Measurements from ENCODE around the gene SCARB1.
"Not testable (repeated sequence)": the region's sequence is repeated elsewhere in the genome, so short reads cannot be mapped to it uniquely, and the experiment has no call there.

SCARB1 gene

GRCh38 chr12:124884587-124885438 lies 21.1 kb upstream of the SCARB1 start:
- no peak overlapping the region for H2AFZ ChIP-seq (ENCODE audit: low read length)
- no peak overlapping the region; the same call in 1 of the 2 replicates for H3K9ac ChIP-seq (ENCODE audit: low read length)
- peak overlapping the region; percentile 59 for H3K4me2 ChIP-seq (ENCODE audit: low read length)
- TF ChIP-seq EZH2 (IDR thresholded peaks at IDR 0.05; ENCODE audit: borderline replicate concordance, low read length) (no peak), CTCF (IDR thresholded peaks at IDR 0.05; ENCODE audit: low read length) (no peak)
- no peaks in the 10 kb centered on the region for H3F3A ChIP-seq (ENCODE audit: insufficient read depth, low read length)
- H3K27ac ChIP-seq (ENCODE audit: low read depth, low read length, poor library complexity, severe bottlenecking): peak overlapping the region; percentile 63
- H3K9me2 ChIP-seq (ENCODE audit: low read depth, low read length): no peaks in the 10 kb centered on the region
- H3K9me3 ChIP-seq (ENCODE audit: low read length): no peaks in the 10 kb centered on the region
- H3K4me3 ChIP-seq (ENCODE audit: low read depth, low read length, poor library complexity, severe bottlenecking): peak overlapping the region; percentile 14
- H3K4me1 ChIP-seq (ENCODE audit: insufficient read depth, low read length, severe bottlenecking): peaks cover 22% of the 10 kb centered on the region
- no peaks in the 10 kb centered on the region for H4K20me1 ChIP-seq (ENCODE audit: insufficient read depth, low read length)
- H3K79me2 ChIP-seq (ENCODE audit: insufficient read depth, low read length): no peaks in the 10 kb centered on the region
- H3K36me3 ChIP-seq (ENCODE audit: insufficient read depth, low read length): no peaks in the 10 kb centered on the region; the same call in 1 of the 2 replicates
- H3K27me3 ChIP-seq (ENCODE audit: insufficient read depth, low read length): peaks cover 5% of the 10 kb centered on the region; the same call in 1 of the 2 replicates

- no peaks in the 10 kb centered on the region for H3K36me3 ChIP-seq (ENCODE audit: insufficient read depth, low read length)
- no peak overlapping the region for H3K9ac ChIP-seq (ENCODE audit: low read length)
- H3K9me3 ChIP-seq (ENCODE audit: low read length): no peaks in the 10 kb centered on the region
- H3K4me1 ChIP-seq (ENCODE audit: insufficient read depth, low read length, severe bottlenecking): peaks cover 22% of the 10 kb centered on the region
- H4K20me1 ChIP-seq (ENCODE audit: insufficient read depth, low read length): no peaks in the 10 kb centered on the region
- TF ChIP-seq CTCF (IDR thresholded peaks at IDR 0.05; ENCODE audit: low read length) (no peak), EZH2 (IDR thresholded peaks at IDR 0.05; ENCODE audit: borderline replicate concordance, low read length) (no peak)
- peaks cover 5% of the 10 kb centered on the region; the same call in 1 of the 2 replicates for H3K27me3 ChIP-seq (ENCODE audit: insufficient read depth, low read length)
- no peak overlapping the region for H2AFZ ChIP-seq (ENCODE audit: low read length)
- no peaks in the 10 kb centered on the region for H3K79me2 ChIP-seq (ENCODE audit: insufficient read depth, low read length)
- no peaks in the 10 kb centered on the region for H3K9me2 ChIP-seq (ENCODE audit: low read depth, low read length)
- H3K4me2 ChIP-seq (ENCODE audit: low read length): no peak overlapping the region
- no peak overlapping the region for H3K4me3 ChIP-seq (ENCODE audit: low read depth, low read length, poor library complexity, severe bottlenecking)
- no peak overlapping the region for H3K27ac ChIP-seq (ENCODE audit: low read depth, low read length, poor library complexity, severe bottlenecking)
- no peaks in the 10 kb centered on the region for H3F3A ChIP-seq (ENCODE audit: insufficient read depth, low read length)
Observed at GRCh38 chr12:124883263-124884130, 19.8 kb upstream of the SCARB1 start.

- H3K27me3 ChIP-seq (ENCODE audit: insufficient read depth, low read length): peaks cover 8% of the 10 kb centered on the region
- no peak overlapping the region for H3K4me2 ChIP-seq (ENCODE audit: low read length)
- no peak overlapping the region for H3K9ac ChIP-seq (ENCODE audit: low read length)
- no peak overlapping the region for H3K27ac ChIP-seq (ENCODE audit: low read depth, low read length, poor library complexity, severe bottlenecking)
- no peaks in the 10 kb centered on the region for H3K9me2 ChIP-seq (ENCODE audit: low read depth, low read length)
- no peaks in the 10 kb centered on the region for H3F3A ChIP-seq (ENCODE audit: insufficient read depth, low read length)
- H3K4me1 ChIP-seq (ENCODE audit: insufficient read depth, low read length, severe bottlenecking): peaks cover 22% of the 10 kb centered on the region
- TF ChIP-seq CTCF (IDR thresholded peaks at IDR 0.05; ENCODE audit: low read length): no peak
- TF ChIP-seq EZH2 (IDR thresholded peaks at IDR 0.05; ENCODE audit: borderline replicate concordance, low read length): no peak
- H3K4me3 ChIP-seq (ENCODE audit: low read depth, low read length, poor library complexity, severe bottlenecking): no peak overlapping the region
- no peaks in the 10 kb centered on the region for H3K36me3 ChIP-seq (ENCODE audit: insufficient read depth, low read length)
- no peak overlapping the region for H2AFZ ChIP-seq (ENCODE audit: low read length)
- no peaks in the 10 kb centered on the region for H3K9me3 ChIP-seq (ENCODE audit: low read length)
- no peaks in the 10 kb centered on the region for H4K20me1 ChIP-seq (ENCODE audit: insufficient read depth, low read length)
- H3K79me2 ChIP-seq (ENCODE audit: insufficient read depth, low read length): no peaks in the 10 kb centered on the region
Observed at GRCh38 chr12:124881123-124881522, 17.5 kb upstream of the SCARB1 start.

GRCh38 chr12:124880335-124880734 lies 16.7 kb upstream of the SCARB1 start:
- H3K27me3 ChIP-seq (ENCODE audit: insufficient read depth, low read length); H3K27ac ChIP-seq (ENCODE audit: low read depth, low read length, poor library complexity, severe bottlenecking); H3K79me2 ChIP-seq (ENCODE audit: insufficient read depth, low read length); H3K4me2 ChIP-seq (ENCODE audit: low read length); H3K36me3 ChIP-seq (ENCODE audit: insufficient read depth, low read length); H3K4me3 ChIP-seq (ENCODE audit: low read depth, low read length, poor library complexity, severe bottlenecking); H3K9ac ChIP-seq (ENCODE audit: low read length); H3K9me2 ChIP-seq (ENCODE audit: low read depth, low read length); H3F3A ChIP-seq (ENCODE audit: insufficient read depth, low read length); H4K20me1 ChIP-seq (ENCODE audit: insufficient read depth, low read length); H2AFZ ChIP-seq (ENCODE audit: low read length); H3K9me3 ChIP-seq (ENCODE audit: low read length): not testable (repeated sequence)
- H3K4me1 ChIP-seq (ENCODE audit: insufficient read depth, low read length, severe bottlenecking): peaks cover 18% of the 10 kb centered on the region
